ELF-1 (cell line): ENCODE measurements around the gene MGST3.
"Not testable (repeated sequence)": the region's sequence is repeated elsewhere in the genome, so short reads cannot be mapped to it uniquely, and the experiment has no call there.

Experiments
- DNase-seq: peaks from one replicate; pipeline ENCODE4 v3.0.0-alpha.2; 2016; ENCODE audit warnings: low read depth, low spot score

MGST3 gene

GRCh38 chr1:165629151-165629550 lies 1.9 kb upstream of the MGST3 start:
- DNase-seq = no peak

- no peak for DNase-seq
These were observed 996 bp upstream of the MGST3 start for GRCh38 chr1:165629848-165630628.

- peak; percentile 81 for DNase-seq
These were observed 513 bp downstream of the MGST3 start for GRCh38 chr1:165631342-165632151.

GRCh38 chr1:165632152-165632469 lies 1.1 kb downstream of the MGST3 start:
- DNase-seq = no peak

- DNase-seq = no peak
These were observed 1.5 kb downstream of the MGST3 start for GRCh38 chr1:165632491-165632890.

- DNase-seq = no peak
These were observed 2.6 kb downstream of the MGST3 start for GRCh38 chr1:165633614-165634013.

GRCh38 chr1:165634154-165634921 lies 3.3 kb downstream of the MGST3 start:
- no peak for DNase-seq

- DNase-seq = no peak
These were observed 4.3 kb downstream of the MGST3 start for GRCh38 chr1:165635329-165635728.

- DNase-seq = no peak
These were observed 4.8 kb downstream of the MGST3 start for GRCh38 chr1:165635823-165636222.

- DNase-seq = no peak
These were observed 6.4 kb downstream of the MGST3 start for GRCh38 chr1:165637427-165637826.

GRCh38 chr1:165638211-165638610 lies 7.2 kb downstream of the MGST3 start:
- not testable (repeated sequence) for DNase-seq

GRCh38 chr1:165639821-165640623 lies 9.0 kb downstream of the MGST3 start:
- no peak for DNase-seq

GRCh38 chr1:165641231-165641987 lies 10.4 kb downstream of the MGST3 start:
- DNase-seq = no peak

GRCh38 chr1:165644064-165644735 lies 13.2 kb downstream of the MGST3 start:
- DNase-seq = no peak

GRCh38 chr1:165645654-165646366 lies 14.8 kb downstream of the MGST3 start:
- DNase-seq = no peak

GRCh38 chr1:165647517-165647916 lies 16.5 kb downstream of the MGST3 start:
- no peak for DNase-seq

GRCh38 chr1:165647970-165648369 lies 16.9 kb downstream of the MGST3 start:
- no peak for DNase-seq

- DNase-seq = no peak
These were observed 18.0 kb downstream of the MGST3 start for GRCh38 chr1:165648919-165649572.
